Renal pelvis (tissue), 12 donors: ENCODE measurements around the gene ADAD1. TPM values are rescaled to one million over a fixed set of nuclear protein-coding genes. Genes with fewer than 3 reads are reported as not detected.
"Not testable (repeated sequence)": the region's sequence is repeated elsewhere in the genome, so short reads cannot be mapped to it uniquely, and the experiment has no call there.

ENCODE experiments used
- DNase-seq: peaks from one replicate; pipeline ENCODE4 v3.0.0-alpha.2; 2013
- long read RNA-seq, 16 experiments: transcript quantifications; one replicate each; lab custom pipeline, GENCODE V29; 2026
- polyA plus RNA-seq, 3 donors: library from polyadenylated mRNA; unstranded; fragments of 120-200 nt; gene quantifications; one replicate each; pipeline ENCODE4 v1.2.1, GENCODE V29; 2013; ENCODE audit not compliant: insufficient read length in 3 of 3

Gene ADAD1
- not detected for polyA plus RNA-seq
- long read RNA-seq, donor 1 = 0 reads
- long read RNA-seq, donor 2 = 0 reads
- long read RNA-seq, donor 3 = 0 reads
- long read RNA-seq, donor 4 = 0 reads
- long read RNA-seq, donor 5 = 0 reads
- long read RNA-seq, donor 6 = 0 reads
- long read RNA-seq, donor 7 = 0 reads
- long read RNA-seq, donor 8 = 0 reads
- long read RNA-seq, donor 9 = 0 reads
- long read RNA-seq, donor 10 = 0 reads
- long read RNA-seq, donor 11 = 0 reads
- long read RNA-seq, donor 12 = 0 reads
- long read RNA-seq, donor 13 = 0 reads
- long read RNA-seq, donor 14 = 0 reads
- long read RNA-seq, donor 15 = 0 reads
- long read RNA-seq, donor 16 = 0 reads

- DNase-seq = no peak
Observed at GRCh38 chr4:122378711-122379110, at the start of gene ADAD1. Gene ADAD1, plus strand, starts transcription at chr4:122379011. Its CDS starts 1,059 bp downstream, at chr4:122380070.

- no peak for DNase-seq
Observed at GRCh38 chr4:122329876-122330565, 48.8 kb upstream of the ADAD1 start.

GRCh38 chr4:122331195-122331594 lies 47.6 kb upstream of the ADAD1 start:
- no peak for DNase-seq

- DNase-seq = no peak
Observed at GRCh38 chr4:122334828-122335227, 44.0 kb upstream of the ADAD1 start.

- no peak for DNase-seq
Observed at GRCh38 chr4:122341886-122342285, 36.9 kb upstream of the ADAD1 start.

GRCh38 chr4:122346036-122346435 lies 32.8 kb upstream of the ADAD1 start:
- DNase-seq = no peak

- DNase-seq = no peak
Observed at GRCh38 chr4:122346503-122346902, 32.3 kb upstream of the ADAD1 start.

- DNase-seq = no peak
Observed at GRCh38 chr4:122356317-122356808, 22.4 kb upstream of the ADAD1 start.

- DNase-seq = no peak
Observed at GRCh38 chr4:122360754-122361153, 18.1 kb upstream of the ADAD1 start.

GRCh38 chr4:122364700-122365404 lies 14.0 kb upstream of the ADAD1 start:
- DNase-seq = no peak

GRCh38 chr4:122368786-122369185 lies 10.0 kb upstream of the ADAD1 start:
- DNase-seq = not testable (repeated sequence)

GRCh38 chr4:122377352-122377751 lies 1.5 kb upstream of the ADAD1 start:
- DNase-seq = no peak

GRCh38 chr4:122379239-122379638 lies 428 bp downstream of the ADAD1 start:
- DNase-seq = no peak

GRCh38 chr4:122383341-122383740 lies 4.5 kb downstream of the ADAD1 start:
- DNase-seq = no peak

GRCh38 chr4:122384245-122384644 lies 5.4 kb downstream of the ADAD1 start:
- DNase-seq = no peak

GRCh38 chr4:122393276-122393675 lies 14.5 kb downstream of the ADAD1 start:
- DNase-seq = no peak

- no peak for DNase-seq
Observed at GRCh38 chr4:122403861-122404260, 25.1 kb downstream of the ADAD1 start.

- no peak for DNase-seq
Observed at GRCh38 chr4:122412547-122412946, 33.7 kb downstream of the ADAD1 start.

GRCh38 chr4:122423246-122423645 lies 44.4 kb downstream of the ADAD1 start:
- no peak for DNase-seq

GRCh38 chr4:122431351-122431750 lies 52.5 kb downstream of the ADAD1 start:
- no peak for DNase-seq

GRCh38 chr4:122434285-122434684 lies 55.5 kb downstream of the ADAD1 start:
- no peak for DNase-seq

- DNase-seq = no peak
Observed at GRCh38 chr4:122450847-122451246, 72.0 kb downstream of the ADAD1 start.
